Measurements from ENCODE around the gene TEX101.
"Not testable (repeated sequence)": the region's sequence is repeated elsewhere in the genome, so short reads cannot be mapped to it uniquely, and the experiment has no call there.

Gene TEX101

DNA sequence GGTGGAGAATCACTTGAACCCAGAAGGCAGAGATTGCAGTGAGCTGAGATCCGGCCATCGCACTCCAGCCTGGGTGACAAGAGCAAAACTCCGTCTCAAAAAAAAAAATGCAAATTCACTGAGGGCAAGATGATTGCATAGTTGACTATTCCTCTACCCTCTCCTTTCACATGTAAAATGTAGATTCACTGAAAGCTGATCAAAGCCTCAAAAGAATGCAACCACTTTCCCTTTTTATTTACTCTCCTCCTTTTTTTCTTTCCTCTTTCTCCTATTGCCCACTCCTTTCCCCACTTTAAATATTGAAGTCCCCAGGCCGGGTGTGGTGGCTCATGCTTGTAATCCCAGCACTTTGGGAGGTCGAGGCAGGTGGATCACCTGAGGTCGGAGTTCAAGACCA is 6.3 kb downstream of the TEX101 start:
- no peak for DNase-seq (ENCODE audit: low read depth)

DNA sequence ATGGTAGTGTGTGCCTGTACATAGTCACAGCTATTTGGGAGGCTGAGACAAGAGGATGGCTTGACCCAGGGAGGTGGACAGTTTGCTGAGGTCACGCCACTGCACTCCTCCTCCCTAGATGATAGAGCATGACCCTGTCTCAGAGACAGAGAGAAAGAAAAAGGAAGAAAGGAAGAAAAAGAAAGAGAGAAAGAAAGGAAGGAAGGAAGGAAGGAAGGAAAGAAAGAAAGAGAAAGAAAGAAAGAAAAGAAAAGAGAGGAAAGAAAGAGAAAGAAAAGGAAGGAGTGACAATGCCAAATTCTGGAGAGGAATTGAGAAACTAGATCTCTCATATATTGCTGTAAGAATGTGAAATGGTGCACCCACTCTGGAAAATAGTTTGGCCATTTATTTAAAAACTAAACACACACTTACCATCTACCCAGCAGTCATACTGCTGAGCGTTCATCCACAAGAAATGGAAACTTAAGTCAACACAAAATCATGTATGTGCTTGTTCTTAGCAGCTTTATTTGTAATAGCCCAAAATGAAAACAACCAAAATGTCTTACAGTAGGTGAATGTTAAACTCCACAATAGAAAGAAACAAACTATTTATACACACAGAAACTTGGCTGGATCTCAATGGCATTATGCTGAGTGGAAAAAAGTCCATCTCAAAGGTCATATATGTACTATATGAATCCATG is 7.5 kb downstream of the TEX101 start:
- DNase-seq (ENCODE audit: low read depth): no peak

DNA sequence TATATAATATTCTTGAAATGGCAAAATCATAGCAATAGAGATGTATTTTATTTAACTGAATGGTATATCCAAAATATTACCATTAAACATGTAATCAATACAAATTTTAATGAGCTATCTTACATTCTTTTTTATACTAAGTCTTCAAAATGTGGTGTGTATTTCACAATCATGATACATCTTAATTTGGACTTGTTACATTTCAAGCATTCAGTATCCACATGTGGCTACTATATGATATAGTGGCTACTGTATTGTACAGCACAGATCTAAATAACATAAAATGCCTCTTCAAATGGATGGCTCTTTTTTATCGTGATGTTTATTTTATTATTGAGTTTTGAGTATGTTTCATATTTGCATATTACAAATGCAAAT is 8.0 kb downstream of the TEX101 start:
- no peak for DNase-seq (ENCODE audit: low read depth)

- DNase-seq (ENCODE audit: low read depth): no peak
These were observed 9.1 kb downstream of the TEX101 start for GRCh38 chr19:43423779-43424178.

DNA sequence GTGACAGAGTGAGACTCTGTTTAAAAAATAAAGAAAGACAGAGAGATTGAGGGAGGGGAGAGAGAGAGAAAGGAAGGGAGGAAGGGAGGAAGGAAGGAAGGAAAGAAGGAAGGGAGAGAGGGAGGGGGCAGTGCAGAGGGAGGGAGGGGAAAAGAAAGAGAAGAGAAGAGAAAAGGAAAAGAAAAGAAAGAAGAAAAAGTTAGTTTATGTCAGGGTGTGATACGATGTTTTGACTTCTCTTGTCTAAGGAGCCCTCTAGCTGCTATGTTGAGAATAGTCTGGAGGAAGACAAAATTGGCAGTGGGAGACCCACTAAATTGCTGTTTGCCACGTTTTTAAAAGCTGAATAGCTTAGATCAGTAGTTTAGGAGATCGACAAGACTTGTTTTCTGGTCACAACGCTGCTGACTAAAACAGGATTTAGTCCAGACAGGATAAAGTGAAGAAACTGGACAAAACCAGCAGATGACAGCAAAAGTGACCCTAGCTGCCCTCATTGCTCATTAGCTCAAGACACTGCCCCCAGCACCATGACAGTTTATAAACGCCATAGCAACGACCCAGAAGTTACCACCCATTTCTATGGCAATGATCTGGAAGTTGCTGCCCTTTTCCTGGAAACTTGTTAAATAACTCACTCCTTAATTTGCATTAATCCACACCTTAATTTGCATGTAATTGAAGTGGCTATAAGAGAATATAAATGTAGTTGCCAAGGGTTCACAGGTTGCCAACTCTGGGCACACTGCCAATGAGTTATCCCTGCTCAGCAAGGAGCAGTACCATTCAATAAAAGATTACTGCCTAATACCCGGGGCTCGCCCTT is 11.1 kb downstream of the TEX101 start:
- DNase-seq (ENCODE audit: low read depth): no peak

GRCh38 chr19:43429395-43429794 is 14.7 kb downstream of the TEX101 start:
- DNase-seq (ENCODE audit: low read depth): no peak

- no peak for DNase-seq (ENCODE audit: low read depth)
These were observed 15.5 kb downstream of the TEX101 start for GRCh38 chr19:43430142-43430710.

GRCh38 chr19:43430976-43431375 is 16.3 kb downstream of the TEX101 start:
- DNase-seq (ENCODE audit: low read depth): no peak

DNA sequence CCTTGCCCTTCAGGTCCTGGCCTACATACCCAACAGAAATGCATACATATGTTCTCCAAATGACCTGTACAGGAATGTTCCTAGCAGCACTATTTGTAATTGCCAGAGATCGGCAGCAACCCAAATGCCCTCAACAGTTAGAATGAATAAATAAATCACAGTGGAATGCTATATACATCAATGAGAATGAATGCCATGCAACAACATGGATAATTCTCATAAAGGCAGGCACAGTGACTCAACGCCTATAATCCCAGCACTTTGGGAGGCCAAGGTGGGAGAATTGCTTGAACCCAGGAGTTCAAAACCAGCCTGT is 18.6 kb downstream of the TEX101 start:
- no peak for DNase-seq (ENCODE audit: low read depth)

GRCh38 chr19:43433689-43434088 is 19.0 kb downstream of the TEX101 start:
- DNase-seq (ENCODE audit: low read depth): no peak

DNA sequence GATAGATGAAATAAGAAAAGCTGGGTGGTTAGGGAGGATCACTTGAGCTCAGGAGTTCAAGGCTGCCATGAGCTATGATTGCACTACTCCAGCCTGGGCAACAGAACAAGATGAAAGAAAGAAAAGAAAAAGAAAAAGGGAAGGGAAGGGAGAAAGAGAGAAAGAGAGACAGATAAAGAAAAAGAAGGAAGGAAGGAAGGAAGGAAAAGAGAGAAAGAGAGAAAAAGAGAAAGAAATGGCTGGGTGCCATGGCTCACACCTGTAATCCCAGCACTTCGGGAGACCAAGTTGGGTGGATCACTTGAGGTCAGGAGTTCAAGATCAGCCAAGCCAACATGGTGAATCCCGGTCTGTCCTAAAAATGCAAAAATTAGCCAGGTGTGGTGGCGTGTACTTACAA is 21.1 kb downstream of the TEX101 start:
- DNase-seq (ENCODE audit: low read depth): no peak

GRCh38 chr19:43437284-43437683 is 22.6 kb downstream of the TEX101 start:
- DNase-seq (ENCODE audit: low read depth): not testable (repeated sequence)

GRCh38 chr19:43437712-43438111 is 23.0 kb downstream of the TEX101 start:
- DNase-seq (ENCODE audit: low read depth): no peak

DNA sequence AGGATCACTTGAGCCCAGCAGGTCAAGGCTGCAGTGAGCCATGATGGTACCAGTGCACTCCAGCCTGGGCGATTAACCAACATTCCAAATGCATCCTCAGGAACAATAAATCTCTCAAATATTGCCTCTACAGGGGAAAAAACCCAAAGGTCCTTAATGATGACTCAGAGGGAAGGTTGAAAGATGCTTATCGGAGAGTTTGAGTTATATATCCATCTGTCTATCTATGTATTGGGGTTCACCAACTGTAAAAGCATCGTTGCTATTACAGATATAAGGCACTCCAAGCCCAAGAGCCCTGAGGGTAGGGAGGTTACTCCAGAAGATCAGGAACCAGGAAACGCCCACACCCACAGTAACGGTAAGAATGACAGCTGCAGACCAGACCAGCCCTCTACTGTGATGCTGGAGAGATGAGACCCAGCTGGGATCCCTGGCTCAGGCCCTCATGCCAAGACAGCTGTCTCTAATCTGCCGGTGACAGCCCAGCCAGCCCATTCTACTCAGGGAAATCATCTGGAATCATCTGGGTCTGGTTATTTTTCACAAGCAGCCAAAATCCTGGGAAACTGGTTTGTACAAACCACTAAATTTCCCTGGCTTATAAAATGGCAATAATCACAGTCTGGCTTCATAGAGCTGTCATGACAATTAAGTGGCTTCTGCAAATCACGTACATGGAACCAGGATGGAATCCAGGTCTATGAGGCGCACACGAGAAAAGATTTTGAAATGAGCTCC is 23.8 kb downstream of the TEX101 start:
- no peak for DNase-seq (ENCODE audit: low read depth)

DNA sequence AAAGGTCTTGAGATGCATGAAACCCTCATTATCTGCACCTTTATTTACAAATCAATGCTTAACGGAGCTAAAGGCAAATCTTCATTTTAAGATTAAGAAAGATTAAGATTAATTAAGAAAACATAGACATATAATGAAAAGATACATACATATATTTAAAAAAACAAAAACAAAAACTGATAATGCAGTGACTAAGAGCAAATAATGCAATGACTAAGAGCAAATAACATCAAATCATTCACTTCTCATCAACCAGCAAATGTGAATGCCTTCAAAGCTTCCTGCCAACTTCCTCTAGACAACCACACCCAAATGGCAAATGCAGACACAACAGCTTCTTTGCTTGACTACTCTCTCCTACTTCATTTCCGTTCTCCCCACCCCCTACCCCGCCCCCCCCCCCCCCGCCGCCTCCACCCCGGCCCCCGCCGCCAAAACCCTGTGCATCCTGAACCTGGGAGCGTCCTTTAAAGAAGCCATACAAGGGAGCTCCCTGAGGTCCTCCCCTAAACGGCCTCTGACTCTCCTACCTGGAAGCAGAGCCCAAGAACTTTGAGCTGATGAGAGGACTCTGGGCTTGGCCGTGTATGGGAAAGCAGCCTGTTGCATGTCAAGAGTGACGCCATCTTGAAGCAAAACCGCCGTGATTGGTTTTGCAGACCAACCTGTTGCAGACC is 24.5 kb downstream of the TEX101 start:
- DNase-seq (ENCODE audit: low read depth): no peak

DNA sequence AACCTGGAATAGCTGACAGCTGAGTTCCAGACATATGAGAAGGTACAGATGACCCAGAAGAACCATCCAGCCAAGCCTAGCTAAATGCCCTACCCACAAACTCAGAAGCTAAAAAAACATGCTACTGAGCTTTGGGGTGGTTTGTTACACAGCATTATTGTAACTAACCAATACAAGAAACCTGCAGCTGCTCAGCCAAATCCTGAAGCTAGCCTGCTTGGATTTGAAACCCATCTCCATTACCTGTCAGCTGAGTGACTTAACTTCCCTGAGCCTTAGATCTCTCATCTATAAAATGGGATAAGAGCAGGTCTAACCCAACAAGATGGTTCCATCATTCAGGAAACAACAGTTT is 25.0 kb downstream of the TEX101 start:
- DNase-seq (ENCODE audit: low read depth): no peak

DNA sequence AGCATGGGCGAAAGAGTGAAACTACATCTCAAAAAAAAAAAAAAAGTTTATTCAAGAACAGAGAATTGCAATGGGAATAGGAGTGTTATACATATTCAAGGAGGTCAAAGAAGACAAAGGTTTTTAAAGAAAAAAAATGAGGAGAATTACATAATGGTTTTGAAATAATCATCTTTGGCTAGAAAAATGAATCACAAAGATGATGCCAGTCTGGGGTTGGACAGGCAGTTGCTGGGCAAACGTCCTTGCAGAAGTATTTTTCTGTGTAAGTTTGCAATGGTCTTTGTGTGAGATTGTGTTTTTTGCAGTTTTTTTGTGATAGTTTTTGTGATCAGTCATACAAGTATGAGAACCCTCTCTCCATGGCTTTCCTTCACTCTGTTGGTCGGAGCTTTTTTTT is 27.0 kb downstream of the TEX101 start:
- DNase-seq (ENCODE audit: low read depth): no peak

DNA sequence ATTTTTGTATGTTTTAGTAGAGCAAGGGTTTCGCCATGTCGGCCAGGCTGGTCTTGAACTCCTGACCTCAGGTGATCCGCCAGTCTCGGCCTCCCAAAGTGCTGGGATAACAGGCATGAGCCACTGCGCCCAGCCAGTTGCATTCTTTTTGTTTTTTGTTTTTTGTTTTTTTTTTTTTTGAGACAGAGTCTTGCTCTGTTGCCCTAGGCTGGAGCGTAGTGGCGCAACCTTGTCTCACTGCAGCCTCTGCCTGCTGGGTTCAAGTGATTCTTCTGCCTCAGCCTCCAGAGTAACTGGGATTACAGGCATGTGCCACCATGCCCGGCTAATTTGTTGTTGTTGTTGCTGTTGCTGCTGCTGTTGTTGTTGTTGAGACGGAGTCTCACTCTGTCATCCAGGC is 29.4 kb downstream of the TEX101 start:
- not testable (repeated sequence) for DNase-seq (ENCODE audit: low read depth)

GRCh38 chr19:43444531-43445287 is 30.0 kb downstream of the TEX101 start:
- no peak for DNase-seq (ENCODE audit: low read depth)

DNA sequence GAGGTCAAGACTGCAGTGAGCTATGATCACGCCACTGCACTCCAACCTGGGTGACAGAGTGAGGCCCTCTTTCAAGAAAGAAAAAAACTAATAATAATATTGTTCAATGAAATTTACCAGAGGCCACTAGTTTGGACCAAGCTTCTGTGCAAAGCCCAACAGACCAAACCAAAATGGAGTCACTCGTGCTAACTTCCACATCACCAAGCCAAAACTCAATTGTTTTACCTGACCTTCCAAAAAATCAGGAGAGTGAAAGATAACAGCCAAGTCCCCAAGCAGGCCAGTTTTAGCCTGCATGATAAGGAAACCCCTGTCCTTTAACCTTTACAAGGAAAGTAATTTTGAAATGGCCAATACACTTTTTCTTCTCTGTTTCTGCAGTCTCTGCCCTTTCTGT is 30.7 kb downstream of the TEX101 start:
- DNase-seq (ENCODE audit: low read depth): no peak

DNA sequence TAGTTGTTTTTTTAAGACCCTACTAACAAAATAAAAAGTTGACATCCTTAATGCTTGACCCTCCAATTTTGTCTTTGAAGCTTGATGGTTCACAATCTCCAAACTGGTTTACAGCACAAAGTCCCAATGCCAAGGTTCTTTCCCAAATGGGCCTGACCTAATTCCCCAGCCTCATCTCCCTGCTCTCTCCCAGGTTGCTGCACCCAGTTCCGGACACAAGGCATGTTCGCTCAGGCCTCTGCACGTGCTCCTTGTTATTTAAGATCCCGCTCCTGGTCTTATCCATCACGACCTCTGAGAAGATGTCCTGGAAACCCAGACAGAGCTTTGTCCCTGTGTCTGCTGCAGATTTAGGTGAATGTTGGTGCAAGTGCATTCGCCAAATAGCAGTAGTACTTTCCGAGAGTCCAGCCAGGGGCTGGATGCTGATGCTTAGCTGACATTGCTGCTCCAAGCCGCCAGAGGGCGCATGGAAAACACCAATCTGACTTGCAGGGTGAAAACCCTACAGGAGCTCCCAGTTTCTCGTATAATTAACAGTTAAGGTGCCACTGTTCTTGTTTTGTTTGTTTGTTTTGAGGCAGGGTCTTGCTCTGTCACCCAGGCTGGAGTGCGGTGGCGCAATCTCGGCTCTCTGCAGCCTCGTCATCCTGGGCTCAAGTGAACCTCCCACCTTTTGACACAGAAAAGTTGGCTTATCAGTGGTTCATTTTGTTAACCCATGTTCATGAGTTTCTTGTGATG is 32.2 kb downstream of the TEX101 start:
- peak; percentile 50 for DNase-seq (ENCODE audit: low read depth)
